Measurements from ENCODE around the gene RBM38.

GRCh38 chr20:57394121-57395082 is 3.2 kb downstream of the RBM38 start:
- TF ChIP-seq POLR2A (IDR thresholded peaks at IDR 0.05) (no peak), CTCF (IDR thresholded peaks at IDR 0.05) (no peak)

All from testis (tissue), 2 donors.